Measurements from ENCODE around the gene SLC6A17.

SLC6A17 gene

DNA sequence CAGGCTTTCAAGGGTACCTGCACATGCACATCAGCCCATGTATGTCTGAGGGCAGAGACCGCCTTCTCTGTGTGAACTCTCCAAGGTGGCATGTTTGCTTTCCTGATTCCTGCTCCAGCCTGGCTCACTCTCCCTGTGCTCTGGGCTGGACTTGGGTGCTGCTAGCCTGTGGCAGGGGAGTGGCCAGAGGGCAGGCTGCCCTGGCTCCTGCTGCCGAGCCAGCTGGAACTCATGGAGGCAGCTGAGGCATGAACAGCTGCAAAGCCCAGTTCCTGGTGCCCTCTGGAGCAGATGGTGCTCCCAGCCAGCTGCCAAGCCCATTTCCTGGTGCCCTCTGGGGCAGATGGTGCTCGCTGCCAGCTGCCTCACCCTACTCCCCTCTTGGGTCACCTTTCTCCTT is 30.5 kb upstream of the SLC6A17 start:
- ChIA-PET POLR2A (no interaction called here), CTCF (interaction anchor here (0.8 kb wide), 1 partner anchor 14 kb away, joined by 4 read pairs; no protein-coding TSS in a partner anchor)
- no peak for DNase-seq (ENCODE audit: extremely low spot score)
- TF ChIP-seq, protein P1, sequence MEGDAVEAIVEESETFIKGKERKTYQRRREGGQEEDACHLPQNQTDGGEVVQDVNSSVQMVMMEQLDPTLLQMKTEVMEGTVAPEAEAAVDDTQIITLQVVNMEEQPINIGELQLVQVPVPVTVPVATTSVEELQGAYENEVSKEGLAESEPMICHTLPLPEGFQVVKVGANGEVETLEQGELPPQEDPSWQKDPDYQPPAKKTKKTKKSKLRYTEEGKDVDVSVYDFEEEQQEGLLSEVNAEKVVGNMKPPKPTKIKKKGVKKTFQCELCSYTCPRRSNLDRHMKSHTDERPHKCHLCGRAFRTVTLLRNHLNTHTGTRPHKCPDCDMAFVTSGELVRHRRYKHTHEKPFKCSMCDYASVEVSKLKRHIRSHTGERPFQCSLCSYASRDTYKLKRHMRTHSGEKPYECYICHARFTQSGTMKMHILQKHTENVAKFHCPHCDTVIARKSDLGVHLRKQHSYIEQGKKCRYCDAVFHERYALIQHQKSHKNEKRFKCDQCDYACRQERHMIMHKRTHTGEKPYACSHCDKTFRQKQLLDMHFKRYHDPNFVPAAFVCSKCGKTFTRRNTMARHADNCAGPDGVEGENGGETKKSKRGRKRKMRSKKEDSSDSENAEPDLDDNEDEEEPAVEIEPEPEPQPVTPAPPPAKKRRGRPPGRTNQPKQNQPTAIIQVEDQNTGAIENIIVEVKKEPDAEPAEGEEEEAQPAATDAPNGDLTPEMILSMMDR (IDR thresholded peaks at IDR 0.05; ENCODE audit: control extremely low read depth, extremely low read depth, low read depth, missing control alignments), result no peak

DNA sequence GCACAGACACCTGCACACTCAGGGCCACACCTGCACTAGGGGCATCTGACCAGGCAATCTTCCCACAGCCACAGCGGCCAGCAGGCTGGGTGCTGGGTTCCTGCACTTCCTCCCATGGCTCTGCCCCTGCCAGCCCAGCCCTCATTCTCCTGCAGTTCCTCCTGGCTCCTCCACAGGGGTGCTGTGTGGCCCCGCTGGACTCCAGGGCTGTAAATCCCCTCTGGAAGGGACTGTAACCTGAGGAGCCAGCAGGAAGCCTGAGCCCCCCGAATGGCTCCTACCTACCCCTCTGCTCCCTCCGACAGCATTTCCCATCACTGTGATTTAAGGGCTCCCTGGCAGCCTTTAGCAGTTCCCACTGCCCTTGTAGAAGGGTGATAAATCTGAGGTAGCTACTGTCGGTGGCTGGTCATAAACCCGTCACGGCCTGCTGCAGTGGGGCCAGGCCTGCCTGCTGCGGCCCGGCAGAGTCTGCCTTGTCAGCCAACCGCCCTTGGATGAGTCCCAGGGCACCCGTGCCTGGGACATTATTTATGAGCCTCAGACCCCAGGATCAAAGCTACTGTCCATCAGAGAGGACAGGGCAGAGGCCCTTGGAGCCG is 29.2 kb upstream of the SLC6A17 start:
- TF ChIP-seq, protein P1 (IDR thresholded peaks at IDR 0.05; ENCODE audit: control extremely low read depth, extremely low read depth, low read depth, missing control alignments), result no peak
- ChIA-PET POLR2A (no interaction called here), CTCF (interaction anchor here (0.7 kb wide), 1 partner anchor 33 kb away, joined by 3 read pairs; no protein-coding TSS in a partner anchor)
- DNase-seq (ENCODE audit: extremely low spot score), result no peak

- TF ChIP-seq, protein P1 (IDR thresholded peaks at IDR 0.05; ENCODE audit: control extremely low read depth, extremely low read depth, low read depth, missing control alignments), result no peak
- ChIA-PET POLR2A (no interaction called here), CTCF (interaction anchor here (1.2 to 2.9 kb wide), 5 partner anchors 19 to 80 kb away, joined by 3 to 14 read pairs (median 3); no protein-coding TSS in a partner anchor)
- DNase-seq (ENCODE audit: extremely low spot score), result no peak
Observed at GRCh38 chr1:110123224-110123623, 27.1 kb upstream of the SLC6A17 start.

- CTCF ChIA-PET, result interaction anchor here (1.0 to 2.9 kb wide), 4 partner anchors 24 to 369 kb away, joined by 3 to 14 read pairs (median 6); no protein-coding TSS in a partner anchor
- TF ChIP-seq, protein P1 (IDR thresholded peaks at IDR 0.05; ENCODE audit: control extremely low read depth, extremely low read depth, low read depth, missing control alignments), result no peak
- POLR2A ChIA-PET, result no interaction called here
- no peak for DNase-seq (ENCODE audit: extremely low spot score)
Observed at GRCh38 chr1:110125810-110126209, 24.5 kb upstream of the SLC6A17 start.

GRCh38 chr1:110130113-110130591 is 20.1 kb upstream of the SLC6A17 start:
- CTCF ChIA-PET, result no interaction called here
- POLR2A ChIA-PET, result no interaction called here
- DNase-seq (ENCODE audit: extremely low spot score), result no peak
- TF ChIP-seq, protein P1 (IDR thresholded peaks at IDR 0.05; ENCODE audit: control extremely low read depth, extremely low read depth, low read depth, missing control alignments), result no peak

- ChIA-PET CTCF (no interaction called here), POLR2A (no interaction called here)
- DNase-seq (ENCODE audit: extremely low spot score), result no peak
Observed at GRCh38 chr1:110130989-110131388, 19.3 kb upstream of the SLC6A17 start.

More at GRCh38 chr1:110130989-110131388, 19.3 kb upstream of the SLC6A17 start:
- TF ChIP-seq, protein P1 (IDR thresholded peaks at IDR 0.05; ENCODE audit: control extremely low read depth, extremely low read depth, low read depth, missing control alignments), result no peak

Measured in GM10248 (cell line).